ENCODE data around the gene ENAH.

DNA sequence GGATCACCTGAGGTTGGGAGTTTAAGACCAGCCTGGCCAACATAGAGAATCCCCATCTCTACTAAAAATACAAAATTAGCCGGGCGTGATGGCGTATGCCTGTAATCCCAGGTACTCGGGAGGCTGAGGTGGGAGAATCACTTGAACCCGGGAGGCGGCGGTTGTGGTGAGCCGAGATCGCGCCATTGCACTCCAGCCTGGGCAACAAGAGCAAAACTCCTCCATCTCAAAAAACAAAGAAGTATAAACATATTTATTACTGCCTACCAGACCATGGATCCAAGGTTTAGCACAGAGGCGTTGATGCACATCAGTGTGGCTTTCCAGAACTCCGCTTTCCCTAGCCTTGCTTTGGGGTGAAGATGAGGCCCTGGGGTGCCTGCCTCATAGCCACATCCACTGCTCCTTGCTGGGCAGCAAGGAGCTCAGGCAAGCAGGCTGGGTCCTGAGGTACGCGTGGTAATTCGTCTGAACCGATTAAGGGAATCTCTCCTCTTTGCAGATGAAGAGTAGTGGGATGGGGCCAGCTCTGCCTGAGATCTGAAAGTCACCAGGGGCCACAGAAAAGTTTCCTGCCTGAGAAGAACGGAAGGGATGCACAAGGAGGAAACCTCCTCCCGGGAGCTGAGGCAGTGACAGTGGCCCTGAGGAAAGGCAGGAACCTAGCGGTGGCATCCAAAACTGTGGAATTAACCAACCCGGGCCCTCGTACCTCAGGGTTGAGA, 172.8 kb downstream of the ENAH start:
- no peak for TF ChIP-seq CTCF (conservative IDR thresholded peaks at IDR 0.05 in 1 of 2, IDR thresholded peaks at IDR 0.05 in 1 of 2; ENCODE audit: extremely low read depth in 1 of 2, insufficient read depth in 1 of 2, low read depth in 1 of 2, low read length in 2 of 2)
- no peak for TF ChIP-seq EZH2 (IDR thresholded peaks at IDR 0.05; ENCODE audit: borderline replicate concordance, low read length)

Measured in mammary epithelial cell (primary cell).